Measurements from ENCODE around the gene ARHGAP31.

DNA sequence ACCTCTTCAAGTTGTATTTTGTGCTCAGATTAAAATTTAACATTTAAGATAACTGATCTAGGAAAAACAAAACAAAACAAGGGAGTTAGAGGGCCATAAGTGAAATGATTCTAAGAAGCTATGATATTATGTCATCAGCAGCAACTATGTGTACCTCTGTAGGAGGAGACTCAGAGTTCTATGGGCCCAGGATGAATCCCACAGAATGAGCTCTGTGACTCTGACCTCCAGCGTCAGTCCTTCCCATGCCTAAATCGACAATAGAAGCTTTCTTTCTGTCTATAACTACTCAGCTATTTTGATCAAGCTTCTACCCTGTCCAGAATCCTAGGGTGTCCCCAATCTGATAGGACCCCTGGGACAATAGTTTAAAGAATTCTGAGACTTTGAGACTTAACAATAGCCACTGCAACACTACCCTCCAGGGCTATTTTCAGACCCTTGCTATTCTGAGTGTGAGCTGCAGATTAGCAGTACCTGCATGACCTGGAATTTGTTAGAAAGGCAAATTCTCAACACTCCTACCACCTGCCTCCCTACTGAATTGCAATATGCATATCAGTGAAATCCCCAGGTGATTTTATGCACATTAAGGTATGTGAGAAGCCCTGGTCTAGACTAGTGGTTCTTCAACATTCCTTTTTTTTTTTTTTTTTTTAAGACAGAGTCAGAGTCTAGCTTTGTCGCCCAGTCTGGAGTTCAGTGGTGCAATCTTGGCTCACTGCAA, 66.7 kb downstream of the ARHGAP31 start:
- TF ChIP-seq, protein P1, sequence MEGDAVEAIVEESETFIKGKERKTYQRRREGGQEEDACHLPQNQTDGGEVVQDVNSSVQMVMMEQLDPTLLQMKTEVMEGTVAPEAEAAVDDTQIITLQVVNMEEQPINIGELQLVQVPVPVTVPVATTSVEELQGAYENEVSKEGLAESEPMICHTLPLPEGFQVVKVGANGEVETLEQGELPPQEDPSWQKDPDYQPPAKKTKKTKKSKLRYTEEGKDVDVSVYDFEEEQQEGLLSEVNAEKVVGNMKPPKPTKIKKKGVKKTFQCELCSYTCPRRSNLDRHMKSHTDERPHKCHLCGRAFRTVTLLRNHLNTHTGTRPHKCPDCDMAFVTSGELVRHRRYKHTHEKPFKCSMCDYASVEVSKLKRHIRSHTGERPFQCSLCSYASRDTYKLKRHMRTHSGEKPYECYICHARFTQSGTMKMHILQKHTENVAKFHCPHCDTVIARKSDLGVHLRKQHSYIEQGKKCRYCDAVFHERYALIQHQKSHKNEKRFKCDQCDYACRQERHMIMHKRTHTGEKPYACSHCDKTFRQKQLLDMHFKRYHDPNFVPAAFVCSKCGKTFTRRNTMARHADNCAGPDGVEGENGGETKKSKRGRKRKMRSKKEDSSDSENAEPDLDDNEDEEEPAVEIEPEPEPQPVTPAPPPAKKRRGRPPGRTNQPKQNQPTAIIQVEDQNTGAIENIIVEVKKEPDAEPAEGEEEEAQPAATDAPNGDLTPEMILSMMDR (IDR thresholded peaks at IDR 0.05) = no peak
- no peak for TF ChIP-seq POLR2A (IDR thresholded peaks at IDR 0.05)

Measured in esophagus squamous epithelium (tissue), 4 donors.